ENCODE results near the gene IFT122.

DNA sequence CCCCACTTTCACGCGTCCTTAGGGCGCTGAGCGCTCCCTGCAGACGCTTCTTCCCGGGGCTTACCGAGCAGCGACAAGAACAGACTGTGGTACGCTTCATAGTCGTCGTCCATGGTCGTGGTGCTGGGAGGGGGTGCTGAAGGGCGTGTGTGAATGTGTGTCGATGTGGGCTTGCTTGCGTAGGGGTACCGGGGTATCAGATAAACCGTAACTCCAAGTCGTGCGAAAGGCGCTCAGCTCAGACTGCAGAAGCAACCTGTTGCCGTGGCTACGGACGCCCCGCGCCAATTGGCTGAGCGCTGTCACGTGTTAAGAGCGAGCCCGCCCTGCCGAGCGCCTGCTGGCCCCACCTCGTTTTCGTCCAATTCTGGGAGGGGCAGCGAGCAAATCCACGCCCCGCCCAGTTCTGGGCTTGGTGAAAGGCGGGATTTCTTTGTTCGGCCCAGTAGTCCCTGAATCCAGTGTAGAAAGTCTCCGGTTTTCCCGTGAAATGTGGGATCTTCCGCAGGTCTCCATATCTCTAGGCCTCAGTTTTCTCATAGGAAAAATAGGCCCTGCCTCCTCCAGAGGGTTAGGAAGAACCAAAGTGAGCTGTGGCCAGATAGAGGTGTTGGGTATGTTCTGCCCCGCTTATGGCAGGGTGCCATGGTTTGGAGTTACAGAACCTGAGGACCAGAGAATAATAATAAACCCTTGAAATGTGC, 11.5 kb upstream of the IFT122 start, which contains the start of gene EFCAB12:
- TF ChIP-seq POLR2A (IDR thresholded peaks at IDR 0.05) (peak in 1 of 4 donors; percentile 55), CTCF (IDR thresholded peaks at IDR 0.05) (no peak)

All from upper lobe of left lung (tissue), 4 donors.